AG04450 (cell line): Measurements from ENCODE around the gene MAGEF1. TPM values are rescaled to one million over a fixed set of nuclear protein-coding genes. Genes with fewer than 3 reads are reported as not detected.

Experiments
- CTCF ChIA-PET: fragments of 300-600, 350-600 bp; formaldehyde crosslinking; extraction: SDS; loops from one replicate; lab custom pipeline; 2022; ENCODE audit warnings: antibody characterized with exemption, inconsistent platforms; lab: Charles Lee
- POLR2A ChIA-PET: fragments of 350-600 bp; formaldehyde crosslinking; extraction: SDS; loops from one replicate; lab custom pipeline; 2021; ENCODE audit warnings: antibody characterized with exemption, inconsistent platforms; lab: Yijun Ruan, JAX
- DNase-seq: peaks from one replicate; pipeline ENCODE4 v3.0.0-alpha.2; 2011; ENCODE audit warnings: low read depth, low spot score
- H3K27ac ChIP-seq: one replicate; pipeline ENCODE4 v1.5.1; 2012; ENCODE audit warnings: low read depth, low read length, control low read depth
- H3K27me3 ChIP-seq: one replicate; pipeline ENCODE4 v1.6.0; 2012; ENCODE audit warnings: low read length; ENCODE audit not compliant: control insufficient read depth, insufficient read depth
- H3K4me3 ChIP-seq: 2 replicates; pipeline ENCODE4 v1.5.1; 2011; ENCODE audit warnings: mild to moderate bottlenecking, low read depth, low read length, control low read depth
- H3K9me3 ChIP-seq: 2 replicates; pipeline ENCODE4 v1.5.1; 2012; ENCODE audit warnings: low read length; ENCODE audit not compliant: control insufficient read depth, insufficient read depth
- polyA plus RNA-seq: library from polyadenylated mRNA; depleted of rRNA; stranded (reverse); fragments of >200 nt; gene quantifications from 2 replicates; pipeline ENCODE4 v1.2.3, GENCODE V29; 2011
- TF ChIP-seq, protein P1 (sequence below): IDR thresholded peaks from 2 replicates; pipeline ENCODE4 v1.5.1; 2011; ENCODE audit warnings: low read depth, low read length, control low read depth, inconsistent platforms

The MAGEF1 gene
- polyA plus RNA-seq, 1 experiment: 23.4 TPM

DNA sequence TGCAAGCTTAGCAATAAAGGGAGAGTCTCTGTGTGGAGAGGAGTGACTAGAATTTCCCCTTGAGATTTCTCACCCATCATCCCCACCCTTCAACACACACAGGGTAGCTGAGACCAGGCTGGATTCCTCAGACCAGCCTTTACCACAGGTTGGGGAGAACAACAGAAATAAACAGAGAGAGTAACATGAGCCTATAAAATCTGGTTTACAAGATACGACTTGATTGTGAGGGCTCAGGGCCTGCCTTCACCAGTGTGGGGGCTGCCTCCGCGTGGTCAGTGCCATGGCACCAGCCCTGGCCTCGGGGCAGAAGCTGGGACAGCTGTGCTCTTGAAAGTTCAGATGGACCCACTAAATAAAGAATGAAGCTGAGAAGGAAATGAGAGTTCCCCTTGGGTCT is 14.6 kb upstream of the MAGEF1 start:
- H3K4me3 ChIP-seq: no peak overlapping the region
- POLR2A ChIA-PET: interaction anchor here (1.0 to 1.4 kb wide), 2 partner anchors 15 to 165 kb away, joined by 3 to 7 read pairs; partner anchors contain the start of genes EPHB3 and MAGEF1
- DNase-seq: no peak
- no peak overlapping the region for H3K27ac ChIP-seq
- no peaks in the 10 kb centered on the region for H3K9me3 ChIP-seq
- CTCF ChIA-PET: interaction anchor here (0.6 to 2.6 kb wide), 31 partner anchors 8 to 1662 kb away, joined by 3 to 11 read pairs (median 4); no protein-coding TSS in a partner anchor
- TF ChIP-seq, protein P1, sequence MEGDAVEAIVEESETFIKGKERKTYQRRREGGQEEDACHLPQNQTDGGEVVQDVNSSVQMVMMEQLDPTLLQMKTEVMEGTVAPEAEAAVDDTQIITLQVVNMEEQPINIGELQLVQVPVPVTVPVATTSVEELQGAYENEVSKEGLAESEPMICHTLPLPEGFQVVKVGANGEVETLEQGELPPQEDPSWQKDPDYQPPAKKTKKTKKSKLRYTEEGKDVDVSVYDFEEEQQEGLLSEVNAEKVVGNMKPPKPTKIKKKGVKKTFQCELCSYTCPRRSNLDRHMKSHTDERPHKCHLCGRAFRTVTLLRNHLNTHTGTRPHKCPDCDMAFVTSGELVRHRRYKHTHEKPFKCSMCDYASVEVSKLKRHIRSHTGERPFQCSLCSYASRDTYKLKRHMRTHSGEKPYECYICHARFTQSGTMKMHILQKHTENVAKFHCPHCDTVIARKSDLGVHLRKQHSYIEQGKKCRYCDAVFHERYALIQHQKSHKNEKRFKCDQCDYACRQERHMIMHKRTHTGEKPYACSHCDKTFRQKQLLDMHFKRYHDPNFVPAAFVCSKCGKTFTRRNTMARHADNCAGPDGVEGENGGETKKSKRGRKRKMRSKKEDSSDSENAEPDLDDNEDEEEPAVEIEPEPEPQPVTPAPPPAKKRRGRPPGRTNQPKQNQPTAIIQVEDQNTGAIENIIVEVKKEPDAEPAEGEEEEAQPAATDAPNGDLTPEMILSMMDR: no peak
- peaks cover 3% of the 10 kb centered on the region for H3K27me3 ChIP-seq

DNA sequence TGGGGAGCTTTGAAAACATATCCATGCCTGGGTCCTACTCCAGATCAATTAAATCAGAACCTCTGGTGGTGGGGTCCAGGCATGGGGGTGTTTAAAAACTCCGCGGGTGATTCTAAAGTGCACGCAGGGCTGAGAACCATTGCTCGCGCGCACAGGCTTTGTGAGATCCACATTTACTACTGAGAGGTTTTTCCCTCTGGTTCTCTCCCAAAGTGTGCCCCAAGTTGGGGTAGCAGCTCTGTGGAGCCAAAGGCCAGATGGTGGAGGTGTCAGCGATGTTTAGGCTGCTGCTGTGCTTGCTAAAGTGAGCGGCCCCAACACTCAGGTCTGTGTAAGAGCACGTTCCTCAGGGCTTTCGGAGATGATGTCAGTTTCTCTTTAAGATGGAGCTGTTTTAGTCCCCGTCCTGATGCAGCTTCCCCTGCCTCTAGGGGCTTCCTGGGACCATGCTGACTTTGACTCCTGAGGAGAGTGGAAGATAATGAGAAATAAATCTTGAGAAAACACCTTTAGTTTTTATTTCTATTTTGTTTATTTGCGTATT is 13.4 kb upstream of the MAGEF1 start:
- POLR2A ChIA-PET: interaction anchor here (1.0 kb wide), 1 partner anchor 73 kb away, joined by 4 read pairs; no protein-coding TSS in a partner anchor

DNA sequence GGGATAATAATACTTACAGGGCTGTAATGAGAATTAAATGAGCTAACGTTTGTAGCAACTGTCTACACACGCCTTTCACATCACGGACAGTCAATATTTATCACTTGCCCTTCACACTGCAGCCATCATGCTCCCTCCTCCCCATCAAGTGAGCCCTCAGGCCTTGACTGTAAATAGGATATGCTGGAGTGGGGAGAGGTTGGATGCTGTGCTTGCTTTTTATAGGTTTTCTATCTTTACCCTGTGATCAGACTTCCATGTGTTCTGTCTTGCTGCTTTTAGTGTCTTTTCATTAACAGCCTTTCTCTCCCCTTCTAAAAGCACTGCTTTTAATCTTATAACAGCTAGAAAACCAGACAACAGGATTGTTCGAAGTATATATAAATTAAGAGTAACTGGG is 12.8 kb upstream of the MAGEF1 start:
- TF ChIP-seq, protein P1: no peak
- Histone ChIP-seq H3K4me3 (no peak overlapping the region), H3K27me3 (no peaks in the 10 kb centered on the region), H3K27ac (no peak overlapping the region), H3K9me3 (no peaks in the 10 kb centered on the region)
- no peak for DNase-seq
- CTCF ChIA-PET: interaction anchor here (0.8 to 2.6 kb wide), 2 partner anchors 87 to 160 kb away, joined by 3 to 8 read pairs; partner anchors contain the start of gene VPS8
- POLR2A ChIA-PET: no interaction called here

More for the DNA sequence above, 13.4 kb upstream of the MAGEF1 start:
- DNase-seq: no peak
- Histone ChIP-seq H3K27ac (no peak overlapping the region), H3K27me3 (no peaks in the 10 kb centered on the region), H3K4me3 (no peak overlapping the region), H3K9me3 (no peaks in the 10 kb centered on the region)
- TF ChIP-seq, protein P1: no peak
- CTCF ChIA-PET: interaction anchor here (1.0 to 2.6 kb wide), 2 partner anchors 53 to 160 kb away, joined by 4 to 8 read pairs; no protein-coding TSS in a partner anchor

DNA sequence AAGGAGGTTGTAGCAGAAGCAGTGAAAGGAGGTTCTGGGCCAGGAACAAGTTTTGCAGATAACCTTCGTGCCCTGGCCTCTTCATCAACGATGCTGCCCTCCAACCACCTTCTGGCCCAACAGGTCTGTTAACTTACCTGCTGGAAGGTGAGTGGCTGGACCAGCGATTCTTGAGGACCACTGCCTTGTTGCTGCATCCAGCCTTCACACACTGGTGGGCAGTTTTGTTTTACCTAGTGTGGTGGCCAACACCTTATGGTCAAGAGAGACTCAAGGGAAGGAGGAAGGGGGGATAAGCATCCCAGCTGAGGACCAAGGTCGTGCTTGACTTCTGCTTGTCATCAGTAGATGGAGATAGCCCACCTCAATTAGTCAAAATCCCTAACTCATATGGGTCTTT is 7.8 kb upstream of the MAGEF1 start:
- Histone ChIP-seq H3K27me3 (no peaks in the 10 kb centered on the region), H3K27ac (no peak overlapping the region), H3K4me3 (no peak overlapping the region), H3K9me3 (no peaks in the 10 kb centered on the region; the same call in 1 of the 2 replicates)
- ChIA-PET CTCF (interaction anchor here (0.9 kb wide), 1 partner anchor 17 kb away, joined by 3 read pairs; no protein-coding TSS in a partner anchor), POLR2A (no interaction called here)
- TF ChIP-seq, protein P1: no peak
- no peak for DNase-seq

DNA sequence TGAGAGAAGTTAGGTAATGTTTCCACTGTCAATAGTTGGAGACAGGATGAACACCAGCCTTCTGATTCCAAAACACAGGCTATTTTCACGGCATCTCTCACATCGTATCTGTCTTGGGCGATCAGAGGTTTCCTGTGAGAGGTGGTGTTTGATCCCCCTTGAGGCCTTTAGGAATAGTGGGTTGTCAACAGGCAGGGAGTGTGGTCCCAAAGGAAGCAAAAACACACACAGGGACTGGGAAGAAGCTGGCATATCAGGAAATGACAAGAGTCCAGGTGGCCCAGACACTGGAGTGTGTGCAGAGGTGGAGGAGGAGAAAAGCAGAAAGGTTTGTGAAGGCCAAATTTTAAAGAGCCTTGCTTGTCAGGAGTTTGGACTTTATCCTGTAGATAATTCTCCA is 6.6 kb upstream of the MAGEF1 start:
- TF ChIP-seq, protein P1: no peak
- no peak for DNase-seq
- no peaks in the 10 kb centered on the region for H3K27me3 ChIP-seq
- no peak overlapping the region for H3K27ac ChIP-seq
- no peak overlapping the region for H3K4me3 ChIP-seq
- H3K9me3 ChIP-seq: no peaks in the 10 kb centered on the region; the same call in 1 of the 2 replicates
- ChIA-PET POLR2A (no interaction called here), CTCF (interaction anchor here (0.8 to 1.6 kb wide), 2 partner anchors 8 to 59 kb away, joined by 4 read pairs; no protein-coding TSS in a partner anchor)
